HG03571 (cell line): Measurements from ENCODE around the gene SMIM10.
"Not testable (repeated sequence)": the region's sequence is repeated elsewhere in the genome, so short reads cannot be mapped to it uniquely, and the experiment has no call there.

Experiments
- ATAC-seq: cut with Tn5 transposase; IDR thresholded peaks from one replicate; pipeline ENCODE4 v1.9.1; 2021; ENCODE audit not compliant: unreplicated experiment

SMIM10 gene

GRCh38 chrX:135010921-135011320 lies 20.1 kb downstream of the SMIM10 start:
- no peak for ATAC-seq

DNA sequence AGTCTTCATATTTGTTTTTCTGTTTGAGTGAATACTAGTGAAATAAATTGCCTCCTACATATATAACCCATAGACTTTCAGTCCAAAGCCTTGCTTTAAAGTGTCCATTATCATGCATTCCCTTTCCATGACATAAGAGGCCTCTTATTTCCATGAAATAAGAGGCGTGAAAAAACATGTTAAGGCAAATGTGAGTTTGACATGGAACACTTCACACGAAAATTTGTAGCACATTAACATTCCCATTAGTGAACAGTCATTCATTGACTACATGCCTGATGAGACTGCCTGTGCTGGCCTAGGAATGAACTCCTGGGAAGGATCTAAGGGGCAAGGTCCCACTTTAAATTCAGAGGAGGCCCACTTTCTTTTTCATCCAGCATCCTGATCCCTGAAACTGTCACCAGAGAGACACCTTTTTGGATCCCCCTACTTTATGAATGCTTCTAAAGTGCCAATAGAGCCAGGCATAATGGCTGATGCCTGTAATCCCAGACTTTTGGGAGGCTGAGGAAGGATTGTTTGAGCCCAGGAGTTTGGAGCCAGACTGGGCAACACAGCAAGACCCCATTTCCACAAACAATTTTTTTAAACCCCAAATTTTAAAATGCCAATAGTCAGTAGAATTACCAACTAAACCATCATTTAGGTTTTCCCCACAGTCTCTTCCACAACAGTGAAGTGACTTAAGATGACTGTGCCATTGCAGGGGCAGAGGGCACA lies 24.9 kb downstream of the SMIM10 start:
- ATAC-seq, result no peak

GRCh38 chrX:135019890-135020289 lies 29.1 kb downstream of the SMIM10 start:
- not testable (repeated sequence) for ATAC-seq

DNA sequence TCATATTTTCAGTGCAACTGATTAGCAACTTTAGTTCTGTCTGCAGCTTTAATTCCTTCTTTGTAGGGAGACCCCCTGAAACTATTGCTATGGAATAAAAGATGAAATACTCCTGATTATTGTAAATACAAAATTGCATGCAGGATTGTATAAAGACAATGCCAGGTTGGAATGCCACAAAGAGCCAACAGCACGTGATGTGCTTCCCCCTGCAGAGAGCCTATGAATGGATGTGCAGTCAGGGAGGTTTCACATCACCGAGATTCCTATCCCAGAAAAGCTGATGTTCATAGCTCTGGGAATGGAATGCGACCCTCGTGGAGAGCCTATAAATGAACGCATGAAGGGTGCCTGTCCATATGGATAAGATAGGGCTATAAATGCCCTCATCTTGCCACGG lies 33.0 kb downstream of the SMIM10 start:
- ATAC-seq, result not testable (repeated sequence)

DNA sequence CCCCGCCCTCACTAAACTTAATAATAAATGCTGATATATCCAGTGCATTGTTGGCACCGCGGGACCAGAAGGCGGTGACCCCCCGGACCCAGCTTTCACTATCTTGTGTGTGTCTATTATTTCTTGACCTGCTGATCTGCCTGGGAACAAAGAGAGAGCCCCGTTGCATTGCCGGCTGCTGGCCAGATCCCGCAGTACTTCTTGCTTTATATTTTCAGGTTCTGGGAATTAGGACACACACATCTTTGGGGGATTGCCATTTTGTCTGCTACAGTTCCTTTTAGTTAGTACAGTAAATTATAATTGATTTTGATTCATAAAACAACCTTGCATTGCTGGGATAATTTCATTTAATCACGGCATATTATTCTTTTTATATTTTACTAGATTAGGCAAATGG lies 33.7 kb downstream of the SMIM10 start:
- no peak for ATAC-seq

- not testable (repeated sequence) for ATAC-seq
These were observed 39.6 kb downstream of the SMIM10 start for GRCh38 chrX:135030207-135030963.

GRCh38 chrX:135041149-135042123 lies 50.6 kb downstream of the SMIM10 start:
- ATAC-seq, result not testable (repeated sequence)
